ENCODE data around the gene PARD3. TPM values are rescaled to one million over a fixed set of nuclear protein-coding genes. Genes with fewer than 3 reads are reported as not detected.

The PARD3 gene
- polyA plus RNA-seq, 1 donor from 2014 or later = 12.4 TPM

- Histone ChIP-seq H3K79me2 (replicated peaks; ENCODE audit: insufficient read depth, low read length) (peaks cover 20% of the 10 kb centered on the region), H3K27ac (ENCODE audit: low read length) (no peak overlapping the region), H2AFZ (ENCODE audit: low read depth, low read length) (no peak overlapping the region), H3K36me3 (ENCODE audit: insufficient read depth, low read length) (no peaks in the 10 kb centered on the region), H3K4me2 (ENCODE audit: low read length) (no peak overlapping the region), H4K20me1 (ENCODE audit: insufficient read depth) (no peaks in the 10 kb centered on the region), H3K9ac (ENCODE audit: low read length) (no peak overlapping the region), H3K4me3 (ENCODE audit: low read length) (no peak overlapping the region), H3F3A (ENCODE audit: insufficient read depth, low read length, poor library complexity, severe bottlenecking) (no peaks in the 10 kb centered on the region), H3K9me3 (ENCODE audit: low read length) (no peaks in the 10 kb centered on the region), H3K9me2 (ENCODE audit: insufficient read depth, low read length) (no peaks in the 10 kb centered on the region), H3K27me3 (ENCODE audit: insufficient read depth, low read depth, low read length) (no peaks in the 10 kb centered on the region)
- no peak for TF ChIP-seq MXI1 (conservative IDR thresholded peaks at IDR 0.05; ENCODE audit: poor library complexity, severe bottlenecking)
- TF ChIP-seq REST (IDR thresholded peaks at IDR 0.05; ENCODE audit: borderline replicate concordance) = no peak
- TF ChIP-seq TAF1 (IDR thresholded peaks at IDR 0.05; ENCODE audit: low read depth) = no peak
- no peak for TF ChIP-seq CTCF (IDR thresholded peaks at IDR 0.05; ENCODE audit: poor library complexity, severe bottlenecking)
- no peak for TF ChIP-seq SMC3 (conservative IDR thresholded peaks at IDR 0.05; ENCODE audit: poor library complexity)
- no peak for TF ChIP-seq RAD21 (conservative IDR thresholded peaks at IDR 0.05)
These were observed 108.9 kb downstream of the PARD3 start for GRCh38 chr10:34706147-34706546.

GRCh38 chr10:34705563-34705962 lies 109.5 kb downstream of the PARD3 start:
- Histone ChIP-seq H3K9ac (ENCODE audit: low read length) (no peak overlapping the region), H2AFZ (ENCODE audit: low read depth, low read length) (no peak overlapping the region), H3K27ac (ENCODE audit: low read length) (no peak overlapping the region), H3K36me3 (ENCODE audit: insufficient read depth, low read length) (no peaks in the 10 kb centered on the region), H3F3A (ENCODE audit: insufficient read depth, low read length, poor library complexity, severe bottlenecking) (no peaks in the 10 kb centered on the region), H3K9me2 (ENCODE audit: insufficient read depth, low read length) (no peaks in the 10 kb centered on the region), H4K20me1 (ENCODE audit: insufficient read depth) (no peaks in the 10 kb centered on the region), H3K4me3 (ENCODE audit: low read length) (no peak overlapping the region), H3K27me3 (ENCODE audit: insufficient read depth, low read depth, low read length) (no peaks in the 10 kb centered on the region), H3K79me2 (replicated peaks; ENCODE audit: insufficient read depth, low read length) (peaks cover 19% of the 10 kb centered on the region), H3K4me2 (ENCODE audit: low read length) (no peak overlapping the region), H3K9me3 (ENCODE audit: low read length) (no peaks in the 10 kb centered on the region)
- TF ChIP-seq EZH2 (IDR thresholded peaks at IDR 0.05; ENCODE audit: borderline replicate concordance, insufficient read depth, low read length, poor library complexity, severe bottlenecking) (no peak), MXI1 (conservative IDR thresholded peaks at IDR 0.05; ENCODE audit: poor library complexity, severe bottlenecking) (no peak), RAD21 (conservative IDR thresholded peaks at IDR 0.05) (no peak), SMC3 (conservative IDR thresholded peaks at IDR 0.05; ENCODE audit: poor library complexity) (no peak), EP300 (conservative IDR thresholded peaks at IDR 0.05; ENCODE audit: poor library complexity, severe bottlenecking) (no peak)
